ENCODE data around the gene PTPRN2.
"Not testable (repeated sequence)": the region's sequence is repeated elsewhere in the genome, so short reads cannot be mapped to it uniquely, and the experiment has no call there.

Gene PTPRN2

DNA sequence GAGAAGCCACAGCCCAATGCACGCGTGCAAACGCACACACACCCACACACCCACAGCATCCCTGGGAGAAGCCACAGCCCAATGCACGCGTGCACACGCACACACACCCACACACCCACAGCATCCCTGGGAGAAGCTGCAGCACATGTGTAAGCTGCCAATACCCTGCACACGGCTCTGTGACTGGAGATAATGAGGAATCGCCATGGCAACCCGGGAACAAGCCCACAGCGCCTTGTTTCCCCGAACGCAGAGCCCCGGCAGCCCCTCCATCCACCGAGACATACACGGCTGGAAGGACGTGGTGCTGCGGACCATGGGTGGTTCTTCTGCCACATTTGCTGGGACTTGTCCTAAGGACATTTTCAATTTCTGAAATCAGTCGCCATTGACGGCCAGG, 221.3 kb downstream of the PTPRN2 start:
- no peak for DNase-seq (ENCODE audit: low read depth)

GRCh38 chr7:158365267-158365666, 222.4 kb downstream of the PTPRN2 start:
- DNase-seq (ENCODE audit: low read depth), result no peak

DNA sequence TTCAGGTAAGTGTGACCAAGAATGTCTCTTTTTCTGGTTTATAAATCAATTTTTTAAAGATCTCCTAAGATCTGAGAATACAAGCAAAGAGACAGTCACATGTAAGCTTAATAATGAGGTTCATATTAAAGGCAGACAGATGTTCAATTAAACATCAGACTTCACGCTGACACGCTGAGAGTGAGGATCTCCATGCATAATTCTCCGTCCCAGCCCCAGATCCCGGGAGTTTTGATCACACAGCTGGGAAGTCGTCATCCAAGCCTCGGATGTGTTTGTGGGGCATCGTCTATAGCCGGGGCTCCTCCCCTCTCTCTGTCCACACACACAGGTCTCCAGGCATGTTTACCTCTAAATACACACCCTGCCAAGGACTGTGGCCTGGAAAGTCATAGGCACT, 223.2 kb downstream of the PTPRN2 start:
- DNase-seq (ENCODE audit: low read depth), result no peak

DNA sequence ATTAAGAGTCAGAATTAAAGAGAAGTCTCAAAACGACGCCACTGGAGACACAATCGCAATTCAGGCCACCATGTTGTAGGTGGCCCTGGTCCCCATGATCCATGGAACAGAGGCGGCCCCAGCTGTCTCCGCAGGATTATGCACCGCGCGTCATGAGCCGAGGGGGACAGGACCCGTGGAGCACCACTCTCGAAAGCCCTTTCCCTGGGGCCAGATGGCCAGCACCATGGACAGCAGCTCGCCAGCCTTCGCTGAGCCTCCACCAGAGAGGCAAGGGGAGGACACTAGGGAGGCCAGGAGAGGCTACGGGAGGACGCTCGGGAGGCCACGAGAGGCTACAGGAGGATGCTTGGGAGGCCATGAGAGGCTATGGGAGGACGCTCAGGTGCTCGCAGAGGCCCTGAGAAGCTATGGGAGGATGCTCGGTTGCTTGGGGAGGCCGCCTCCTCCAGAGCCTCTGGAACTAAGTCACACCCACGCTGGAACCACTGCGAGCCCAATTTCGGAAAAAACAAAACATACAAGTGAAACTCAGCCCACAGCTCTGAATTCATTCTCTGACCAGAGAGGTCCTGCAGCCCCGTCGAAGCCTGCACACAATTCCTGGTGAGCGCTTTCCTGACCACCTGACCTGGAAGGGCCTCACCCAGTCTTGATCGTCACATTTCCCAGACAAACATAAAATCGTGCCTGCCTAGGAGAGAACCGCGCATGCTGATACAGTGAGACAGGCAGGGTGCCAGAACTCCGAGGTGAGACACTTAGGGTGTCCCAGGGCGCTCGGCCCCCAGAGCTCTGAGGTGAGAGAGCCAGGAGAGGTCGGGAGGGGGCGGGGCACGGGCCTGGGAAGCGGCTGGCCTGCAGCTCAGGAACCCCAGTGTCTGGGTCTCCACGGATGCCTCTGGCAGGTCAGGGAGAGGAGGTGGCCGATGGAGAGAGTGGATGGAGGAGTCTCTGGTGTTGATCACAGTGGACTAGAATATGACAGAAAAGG, 224.4 kb downstream of the PTPRN2 start:
- no peak for DNase-seq (ENCODE audit: low read depth)

GRCh38 chr7:158362001-158362400, 225.6 kb downstream of the PTPRN2 start:
- no peak for DNase-seq (ENCODE audit: low read depth)

DNA sequence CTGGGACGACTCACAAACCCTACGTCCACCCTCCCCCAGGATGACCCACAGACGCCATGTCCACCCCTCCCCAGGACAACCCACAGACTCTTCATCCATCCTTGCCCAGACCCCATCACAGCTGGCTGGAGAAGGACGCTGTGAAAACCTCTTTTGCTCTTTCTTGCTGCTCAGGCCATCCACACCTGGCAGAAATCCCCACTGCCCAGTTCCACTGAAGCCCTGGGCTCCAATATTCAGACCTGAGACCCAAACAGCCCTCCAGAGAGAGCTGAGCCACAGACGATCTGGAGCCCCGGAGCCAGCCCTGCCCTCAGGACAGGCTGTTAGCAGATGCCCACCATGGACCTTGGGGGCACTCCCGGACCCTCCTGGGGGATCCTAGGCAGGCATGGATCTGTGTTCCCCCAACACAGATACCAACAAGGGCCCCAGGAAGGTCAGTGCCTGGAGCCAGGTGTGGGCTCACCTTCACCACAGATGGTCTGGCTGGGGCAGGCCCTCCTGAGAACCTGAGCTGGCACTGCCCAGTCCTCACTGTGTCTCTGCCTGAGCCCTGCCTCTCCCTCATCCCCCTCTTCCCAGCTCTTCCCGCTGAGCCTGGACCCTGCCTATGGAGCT, 226.2 kb downstream of the PTPRN2 start:
- DNase-seq (ENCODE audit: low read depth), result no peak

DNA sequence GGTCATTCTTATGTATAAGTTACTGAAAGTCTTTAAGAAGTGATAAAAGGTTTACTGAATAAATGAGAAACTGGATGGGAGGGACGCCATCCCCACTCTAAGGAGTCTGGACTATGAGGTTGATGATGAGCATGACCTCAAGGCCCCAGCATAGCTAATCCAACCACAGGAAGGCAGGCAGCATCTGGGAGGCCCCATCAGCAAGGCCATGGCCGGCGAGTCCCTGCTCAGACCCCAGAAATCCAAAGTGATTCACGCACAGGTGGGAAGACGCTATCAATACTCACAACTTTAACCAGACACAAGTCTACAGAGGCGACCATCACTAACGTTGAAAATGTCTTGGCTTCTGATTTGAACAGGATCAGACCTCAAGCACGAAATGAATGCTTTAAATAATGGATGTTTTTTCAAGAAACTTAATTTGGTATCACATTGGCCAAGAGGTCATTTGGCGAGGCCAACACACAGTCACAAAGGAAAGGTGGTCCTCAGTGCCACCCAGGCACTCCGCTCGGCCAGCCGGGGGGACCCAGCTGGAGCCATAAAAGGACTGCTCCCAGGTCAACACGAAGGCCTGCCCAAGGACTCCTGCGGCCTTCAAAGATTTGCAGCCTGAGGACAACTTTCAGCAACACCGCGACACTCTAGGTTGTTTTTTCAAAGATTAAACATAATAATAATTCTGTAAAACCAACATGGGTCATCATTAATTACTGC, 228.5 kb downstream of the PTPRN2 start:
- no peak for DNase-seq (ENCODE audit: low read depth)

- no peak for DNase-seq (ENCODE audit: low read depth)
Measured at GRCh38 chr7:158357898-158358821, 229.5 kb downstream of the PTPRN2 start.

- no peak for DNase-seq (ENCODE audit: low read depth)
Measured at GRCh38 chr7:158357106-158357897, 230.3 kb downstream of the PTPRN2 start.

DNA sequence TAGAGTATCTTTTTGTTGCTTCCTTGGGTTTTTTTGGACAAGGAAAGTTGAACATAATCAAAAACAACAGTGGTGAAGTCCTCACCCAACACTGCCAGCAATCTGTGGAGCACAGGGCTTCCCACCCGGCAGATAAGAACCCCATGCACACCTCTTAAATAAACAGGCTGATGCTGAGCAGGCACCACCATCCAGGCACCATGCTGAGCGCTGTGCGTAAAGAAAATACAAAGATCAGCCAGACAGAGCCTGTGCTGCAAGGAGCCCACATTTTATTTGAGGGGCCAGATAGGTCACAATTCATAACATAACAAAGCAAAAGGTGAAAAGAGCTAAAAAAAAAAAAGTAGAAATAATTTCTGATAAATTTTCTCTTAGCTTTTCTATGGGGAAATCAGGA, 231.2 kb downstream of the PTPRN2 start:
- DNase-seq (ENCODE audit: low read depth), result no peak

DNA sequence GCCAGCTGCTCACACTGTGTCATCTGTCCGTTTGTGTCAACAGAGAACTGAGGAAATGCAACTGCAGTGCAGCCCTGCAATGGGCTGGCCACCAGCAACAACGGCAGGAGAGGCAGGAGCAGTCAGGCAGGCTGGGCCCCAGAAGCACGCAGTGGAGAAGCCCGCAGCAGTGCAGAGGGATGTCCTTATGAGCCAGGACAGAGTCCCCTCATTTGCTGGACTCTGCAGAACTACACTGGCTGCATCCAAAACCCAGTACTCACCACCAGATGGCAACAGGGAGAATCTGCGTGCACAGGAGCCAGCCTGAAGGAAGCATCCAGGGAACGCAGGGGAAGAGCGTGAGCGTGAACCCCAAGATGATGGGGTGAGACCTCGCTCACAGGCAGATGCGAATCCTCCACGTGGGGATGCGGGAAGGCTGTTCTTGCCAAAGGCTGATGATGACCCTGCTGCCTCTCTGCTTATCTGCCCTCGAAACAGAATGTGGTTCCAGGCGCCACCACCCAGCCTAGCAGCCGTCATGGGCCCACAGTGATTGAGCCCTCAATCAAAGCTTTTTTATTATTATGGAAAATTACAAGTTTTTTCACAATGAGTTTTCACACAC, 232.1 kb downstream of the PTPRN2 start:
- DNase-seq (ENCODE audit: low read depth), result no peak

- no peak for DNase-seq (ENCODE audit: low read depth)
Measured at GRCh38 chr7:158354861-158355260, 232.8 kb downstream of the PTPRN2 start.

DNA sequence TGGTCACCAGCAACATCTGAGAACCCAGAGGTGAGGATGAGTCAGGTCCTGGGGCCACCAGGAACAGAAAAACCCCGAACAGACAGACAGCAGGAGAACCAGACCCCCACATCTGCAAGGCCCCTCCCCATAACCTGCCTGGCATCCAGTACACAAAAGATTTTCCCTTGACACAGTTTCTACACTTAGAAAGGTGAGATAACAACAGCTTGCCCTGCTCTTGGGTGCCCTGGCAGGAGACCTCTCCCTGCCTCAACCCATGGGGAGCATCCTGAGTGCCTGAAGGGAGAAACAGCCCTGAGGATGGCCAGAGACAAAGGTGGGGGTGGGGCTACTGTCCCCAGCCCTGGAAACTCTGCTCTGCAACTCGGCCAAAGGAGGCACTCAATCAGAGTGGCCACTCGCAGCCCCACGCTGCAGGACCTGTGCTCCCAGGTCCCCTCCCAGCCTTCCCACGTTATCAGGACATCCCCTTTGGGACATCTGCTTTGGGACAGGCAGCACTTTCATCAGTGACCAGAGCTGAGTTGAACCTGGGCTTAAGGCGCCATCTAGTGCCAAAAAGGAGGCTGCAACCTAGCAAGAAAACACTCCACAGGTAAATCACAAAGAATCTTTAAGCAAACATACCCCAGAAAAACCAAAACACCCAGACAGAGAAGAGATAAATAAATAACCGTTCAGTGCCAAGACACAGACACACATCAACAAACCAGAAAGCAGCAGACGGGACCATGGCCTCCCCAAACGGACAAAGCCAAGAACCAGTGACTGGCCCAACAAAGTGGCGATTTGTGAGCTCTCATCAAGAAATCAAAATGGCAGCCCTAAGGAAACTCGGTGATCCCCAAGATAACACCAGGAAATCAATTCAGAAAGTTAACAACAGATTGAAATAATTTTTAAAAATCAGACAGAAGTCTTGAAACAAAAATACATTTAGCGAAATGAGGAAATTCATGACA, 233.7 kb downstream of the PTPRN2 start:
- DNase-seq (ENCODE audit: low read depth), result no peak

DNA sequence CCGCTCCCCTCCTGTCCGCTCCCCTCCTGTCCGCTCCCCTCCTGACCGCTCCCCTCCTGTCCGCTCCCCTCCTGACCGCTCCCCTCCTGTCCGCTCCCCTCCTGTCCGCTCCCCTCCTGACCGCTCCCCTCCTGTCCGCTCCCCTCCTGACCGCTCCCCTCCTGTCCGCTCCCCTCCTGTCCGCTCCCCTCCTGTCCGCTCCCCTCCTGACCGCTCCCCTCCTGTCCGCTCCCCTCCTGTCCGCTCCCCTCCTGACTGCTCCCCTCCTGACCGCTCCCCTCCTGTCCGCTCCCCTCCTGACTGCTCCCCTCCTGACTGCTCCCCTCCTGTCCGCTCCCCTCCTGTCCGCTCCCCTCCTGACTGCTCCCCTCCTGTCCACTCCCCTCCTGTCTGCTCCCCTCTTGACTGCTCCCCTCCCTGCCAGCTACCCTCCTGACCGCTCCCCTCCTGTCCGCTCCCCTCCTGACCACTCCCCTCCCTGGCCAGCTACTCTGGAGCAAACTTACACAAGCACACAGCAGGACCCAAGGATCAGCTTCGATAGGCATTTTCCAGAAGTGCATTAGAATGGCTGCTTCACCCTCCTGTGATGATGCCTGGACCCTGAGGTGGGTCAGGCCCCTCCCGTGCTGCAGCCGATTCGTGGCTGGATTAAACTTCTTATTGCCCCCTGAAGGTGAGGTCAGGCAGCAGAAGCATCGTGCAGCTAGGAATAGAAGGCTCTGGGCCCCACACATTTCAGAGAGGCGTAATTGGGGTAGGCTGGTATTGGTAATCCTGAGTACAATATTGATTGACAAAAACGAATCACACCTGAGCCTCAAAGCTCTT, 235.5 kb downstream of the PTPRN2 start:
- not testable (repeated sequence) for DNase-seq (ENCODE audit: low read depth)

GRCh38 chr7:158351481-158351880, 236.1 kb downstream of the PTPRN2 start:
- no peak for DNase-seq (ENCODE audit: low read depth)

DNA sequence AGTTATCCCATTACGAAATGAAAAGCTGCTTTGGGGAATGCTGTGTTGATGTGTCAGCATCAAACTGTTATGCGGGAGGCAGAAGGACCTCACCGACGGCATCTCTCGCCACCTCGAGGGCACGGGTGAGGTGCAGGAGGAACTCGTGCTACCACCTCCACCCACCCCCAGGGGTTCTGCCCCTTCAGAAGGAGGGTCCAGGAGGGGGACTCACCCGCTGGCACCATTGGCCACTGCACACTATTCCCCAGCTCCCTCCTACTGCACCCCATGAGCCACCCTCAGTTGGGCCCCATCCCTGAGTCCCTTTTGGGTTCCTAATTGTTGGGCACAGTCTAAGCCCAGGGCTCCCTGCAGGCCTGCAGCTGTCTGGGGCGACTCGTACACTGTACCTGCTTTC, 236.6 kb downstream of the PTPRN2 start:
- DNase-seq (ENCODE audit: low read depth), result no peak

- DNase-seq (ENCODE audit: low read depth), result no peak
Measured at GRCh38 chr7:158350166-158350900, 237.3 kb downstream of the PTPRN2 start.

DNA sequence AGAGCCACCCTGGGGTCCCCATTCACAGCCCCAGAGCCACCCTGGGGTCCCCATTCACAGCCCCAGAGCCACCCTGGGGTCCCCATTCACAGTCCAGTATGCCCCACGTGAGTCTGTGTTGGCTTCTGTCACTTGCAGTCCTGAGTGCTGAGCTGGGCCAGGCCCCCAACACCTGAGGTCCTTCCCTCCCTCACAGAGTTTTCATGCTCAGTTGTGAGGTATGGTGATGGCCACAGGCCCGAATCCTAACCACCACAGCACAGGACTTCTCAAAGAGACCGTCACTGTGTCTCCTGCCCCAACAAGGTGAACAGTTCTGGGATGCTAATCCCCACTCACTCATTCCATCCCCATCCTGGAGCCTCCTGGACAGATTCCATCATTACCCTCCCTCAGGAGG, 239.2 kb downstream of the PTPRN2 start:
- no peak for DNase-seq (ENCODE audit: low read depth)

All from stimulated activated CD4-positive, alpha-beta T cell treated with anti-CD3 and anti-CD28 coated beads, Interleukin-2, amount 100 ng/mL, for 4 hours (primary cell).